ENCODE data around the gene CASS4. TPM values are rescaled to one million over a fixed set of nuclear protein-coding genes. Genes with fewer than 3 reads are reported as not detected.

Gene CASS4
- total and polyA plus RNA-seq, 2 donors (not counting 1 experiment from before 2014, with no cell fraction given) = 17.7 to 65.8 TPM

DNA sequence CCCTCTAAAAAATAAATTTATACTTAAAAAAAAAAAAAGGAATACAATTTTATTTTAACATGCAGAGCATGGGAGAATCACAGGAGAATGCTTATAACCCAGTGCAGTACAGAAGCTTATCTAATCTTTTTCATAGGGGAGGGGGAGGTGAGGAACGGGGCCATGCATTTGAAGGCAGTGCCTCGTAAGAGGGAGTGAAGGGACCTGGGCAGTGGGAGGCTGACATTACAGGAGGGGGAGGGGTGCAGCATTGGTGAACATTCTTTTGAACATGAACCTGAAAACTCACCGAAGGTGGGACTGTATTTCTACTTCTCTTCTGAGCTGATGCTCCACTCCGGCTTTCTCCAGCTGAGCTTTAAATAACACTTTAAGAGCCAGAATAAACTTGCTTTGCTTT is 29.4 kb upstream of the CASS4 start:
- no peak for DNase-seq (ENCODE audit: low read depth in 2 of 2)
- Histone ChIP-seq H2AFZ (ENCODE audit: low read length) (no peak overlapping the region), H3K9me3 (ENCODE audit: control insufficient read depth, insufficient read depth, low read depth, low read length) (no peaks in the 10 kb centered on the region), H3K36me3 (ENCODE audit: control insufficient read depth, insufficient read depth, low read length) (peaks cover 12% of the 10 kb centered on the region), H3K4me2 (ENCODE audit: extremely low read depth, insufficient read depth, low read length) (no peak overlapping the region), H3K79me2 (ENCODE audit: control insufficient read depth, insufficient read depth, low read length) (peaks cover 60% of the 10 kb centered on the region), H3K27ac (ENCODE audit: insufficient read depth, low read length) (no peak overlapping the region), H3K4me3 (replicated peaks in 1 of 4; ENCODE audit: control extremely low read depth in 1 of 4, insufficient read depth in 1 of 4, low read depth in 3 of 4, low read length in 4 of 4) (no peak overlapping the region), H3K4me1 (ENCODE audit: control insufficient read depth, extremely low read depth, insufficient read depth, low read length) (no peaks in the 10 kb centered on the region), H3K9ac (ENCODE audit: insufficient read depth, low read length) (no peak overlapping the region), H3K27me3 (ENCODE audit: control insufficient read depth, insufficient read depth, low read length) (no peaks in the 10 kb centered on the region), H4K20me1 (ENCODE audit: control insufficient read depth, extremely low read depth, insufficient read depth, low read length) (no peaks in the 10 kb centered on the region)
- TF ChIP-seq, protein P1, sequence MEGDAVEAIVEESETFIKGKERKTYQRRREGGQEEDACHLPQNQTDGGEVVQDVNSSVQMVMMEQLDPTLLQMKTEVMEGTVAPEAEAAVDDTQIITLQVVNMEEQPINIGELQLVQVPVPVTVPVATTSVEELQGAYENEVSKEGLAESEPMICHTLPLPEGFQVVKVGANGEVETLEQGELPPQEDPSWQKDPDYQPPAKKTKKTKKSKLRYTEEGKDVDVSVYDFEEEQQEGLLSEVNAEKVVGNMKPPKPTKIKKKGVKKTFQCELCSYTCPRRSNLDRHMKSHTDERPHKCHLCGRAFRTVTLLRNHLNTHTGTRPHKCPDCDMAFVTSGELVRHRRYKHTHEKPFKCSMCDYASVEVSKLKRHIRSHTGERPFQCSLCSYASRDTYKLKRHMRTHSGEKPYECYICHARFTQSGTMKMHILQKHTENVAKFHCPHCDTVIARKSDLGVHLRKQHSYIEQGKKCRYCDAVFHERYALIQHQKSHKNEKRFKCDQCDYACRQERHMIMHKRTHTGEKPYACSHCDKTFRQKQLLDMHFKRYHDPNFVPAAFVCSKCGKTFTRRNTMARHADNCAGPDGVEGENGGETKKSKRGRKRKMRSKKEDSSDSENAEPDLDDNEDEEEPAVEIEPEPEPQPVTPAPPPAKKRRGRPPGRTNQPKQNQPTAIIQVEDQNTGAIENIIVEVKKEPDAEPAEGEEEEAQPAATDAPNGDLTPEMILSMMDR (conservative IDR thresholded peaks at IDR 0.05 in 1 of 2, IDR thresholded peaks at IDR 0.05 in 1 of 2; ENCODE audit: low read depth in 1 of 2, low read length in 2 of 2) = no peak
- no peak for TF ChIP-seq EZH2 (IDR thresholded peaks at IDR 0.05; ENCODE audit: low read length, missing control alignments)

- Histone ChIP-seq H3K4me1 (ENCODE audit: control insufficient read depth, extremely low read depth, insufficient read depth, low read length) (no peaks in the 10 kb centered on the region), H3K4me2 (ENCODE audit: extremely low read depth, insufficient read depth, low read length) (no peak overlapping the region), H3K27me3 (ENCODE audit: control insufficient read depth, insufficient read depth, low read length) (no peaks in the 10 kb centered on the region), H3K9ac (ENCODE audit: insufficient read depth, low read length) (no peak overlapping the region), H3K36me3 (ENCODE audit: control insufficient read depth, insufficient read depth, low read length) (peaks cover 13% of the 10 kb centered on the region), H3K9me3 (ENCODE audit: control insufficient read depth, insufficient read depth, low read depth, low read length) (no peaks in the 10 kb centered on the region), H2AFZ (ENCODE audit: low read length) (no peak overlapping the region), H3K27ac (ENCODE audit: insufficient read depth, low read length) (no peak overlapping the region), H4K20me1 (ENCODE audit: control insufficient read depth, extremely low read depth, insufficient read depth, low read length) (no peaks in the 10 kb centered on the region), H3K4me3 (replicated peaks in 1 of 4; ENCODE audit: control extremely low read depth in 1 of 4, insufficient read depth in 1 of 4, low read depth in 3 of 4, low read length in 4 of 4) (no peak overlapping the region), H3K79me2 (ENCODE audit: control insufficient read depth, insufficient read depth, low read length) (peaks cover 59% of the 10 kb centered on the region)
- TF ChIP-seq EZH2 (IDR thresholded peaks at IDR 0.05; ENCODE audit: low read length, missing control alignments) = no peak
- TF ChIP-seq, protein P1 (conservative IDR thresholded peaks at IDR 0.05 in 1 of 2, IDR thresholded peaks at IDR 0.05 in 1 of 2; ENCODE audit: low read depth in 1 of 2, low read length in 2 of 2) = no peak
- no peak for DNase-seq (ENCODE audit: low read depth in 2 of 2)
These were observed 28.7 kb upstream of the CASS4 start for GRCh38 chr20:56383334-56383733.

GRCh38 chr20:56385130-56385529 is 26.9 kb upstream of the CASS4 start:
- Histone ChIP-seq H3K4me1 (ENCODE audit: control insufficient read depth, extremely low read depth, insufficient read depth, low read length) (no peaks in the 10 kb centered on the region), H3K4me3 (replicated peaks in 1 of 4; ENCODE audit: control extremely low read depth in 1 of 4, insufficient read depth in 1 of 4, low read depth in 3 of 4, low read length in 4 of 4) (no peak overlapping the region), H3K9me3 (ENCODE audit: control insufficient read depth, insufficient read depth, low read depth, low read length) (no peaks in the 10 kb centered on the region), H3K36me3 (ENCODE audit: control insufficient read depth, insufficient read depth, low read length) (peaks cover 13% of the 10 kb centered on the region), H3K9ac (ENCODE audit: insufficient read depth, low read length) (no peak overlapping the region), H2AFZ (ENCODE audit: low read length) (no peak overlapping the region), H4K20me1 (ENCODE audit: control insufficient read depth, extremely low read depth, insufficient read depth, low read length) (no peaks in the 10 kb centered on the region), H3K27ac (ENCODE audit: insufficient read depth, low read length) (no peak overlapping the region), H3K27me3 (ENCODE audit: control insufficient read depth, insufficient read depth, low read length) (no peaks in the 10 kb centered on the region), H3K4me2 (ENCODE audit: extremely low read depth, insufficient read depth, low read length) (no peak overlapping the region), H3K79me2 (ENCODE audit: control insufficient read depth, insufficient read depth, low read length) (peaks cover 65% of the 10 kb centered on the region)
- no peak for DNase-seq (ENCODE audit: low read depth in 2 of 2)
- TF ChIP-seq EZH2 (IDR thresholded peaks at IDR 0.05; ENCODE audit: low read length, missing control alignments) = no peak
- TF ChIP-seq, protein P1 (conservative IDR thresholded peaks at IDR 0.05 in 1 of 2, IDR thresholded peaks at IDR 0.05 in 1 of 2; ENCODE audit: low read depth in 1 of 2, low read length in 2 of 2) = no peak

Data from fibroblast of lung (primary cell).